Measurements from ENCODE around the gene ZNF606.
"Not testable (repeated sequence)": the region's sequence is repeated elsewhere in the genome, so short reads cannot be mapped to it uniquely, and the experiment has no call there.

Gene ZNF606

GRCh38 chr19:58010507-58010906, 7.9 kb upstream of the ZNF606 start:
- DNase-seq (ENCODE audit: low read depth in 2 of 2), result no peak

GRCh38 chr19:58009666-58010301, 7.2 kb upstream of the ZNF606 start:
- peak in 1 of 2 donors; percentile 32 for DNase-seq (ENCODE audit: low read depth in 2 of 2)

DNA sequence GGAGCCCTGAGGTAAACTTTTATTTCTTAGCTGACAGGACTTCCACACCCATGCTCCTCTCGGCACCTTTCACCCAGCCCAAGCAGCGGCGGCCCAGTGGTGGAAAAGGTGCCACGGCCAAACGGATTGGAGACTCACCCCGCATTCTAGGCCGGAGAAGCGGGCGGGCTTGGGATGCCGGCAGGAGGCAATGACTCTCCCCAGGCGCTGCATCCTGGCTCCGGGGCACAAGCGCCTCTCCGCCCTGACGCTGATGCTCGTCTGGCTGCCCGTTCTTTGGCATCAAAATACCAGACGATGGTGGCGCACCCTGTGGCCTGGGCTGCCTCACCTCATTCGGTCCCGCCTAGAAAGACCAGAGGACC, 6.7 kb upstream of the ZNF606 start:
- DNase-seq (ENCODE audit: low read depth in 2 of 2), result no peak

- DNase-seq (ENCODE audit: low read depth in 2 of 2), result not testable (repeated sequence)
Measured at GRCh38 chr19:58008877-58009276, 6.3 kb upstream of the ZNF606 start.

DNA sequence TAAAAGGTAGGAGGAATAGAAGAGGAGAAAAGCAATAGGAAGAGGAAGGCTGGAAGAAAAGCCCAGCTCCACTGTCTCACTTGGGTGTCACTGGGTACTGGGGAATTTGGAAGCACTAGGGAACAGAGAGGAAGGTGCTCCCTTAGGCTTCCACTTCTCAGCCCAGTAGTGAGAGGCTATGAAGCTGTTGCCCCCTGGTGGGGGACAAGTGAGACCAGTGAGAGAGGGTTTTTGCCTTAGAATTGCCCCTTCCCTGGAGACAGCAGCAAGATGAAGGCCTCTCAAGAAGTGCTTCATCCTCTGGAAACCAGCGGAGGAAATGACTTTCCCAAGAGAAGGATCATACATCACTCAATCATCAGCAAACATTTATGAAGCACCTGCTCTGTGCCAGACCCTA, 4.7 kb upstream of the ZNF606 start:
- DNase-seq (ENCODE audit: low read depth in 2 of 2), result no peak

DNA sequence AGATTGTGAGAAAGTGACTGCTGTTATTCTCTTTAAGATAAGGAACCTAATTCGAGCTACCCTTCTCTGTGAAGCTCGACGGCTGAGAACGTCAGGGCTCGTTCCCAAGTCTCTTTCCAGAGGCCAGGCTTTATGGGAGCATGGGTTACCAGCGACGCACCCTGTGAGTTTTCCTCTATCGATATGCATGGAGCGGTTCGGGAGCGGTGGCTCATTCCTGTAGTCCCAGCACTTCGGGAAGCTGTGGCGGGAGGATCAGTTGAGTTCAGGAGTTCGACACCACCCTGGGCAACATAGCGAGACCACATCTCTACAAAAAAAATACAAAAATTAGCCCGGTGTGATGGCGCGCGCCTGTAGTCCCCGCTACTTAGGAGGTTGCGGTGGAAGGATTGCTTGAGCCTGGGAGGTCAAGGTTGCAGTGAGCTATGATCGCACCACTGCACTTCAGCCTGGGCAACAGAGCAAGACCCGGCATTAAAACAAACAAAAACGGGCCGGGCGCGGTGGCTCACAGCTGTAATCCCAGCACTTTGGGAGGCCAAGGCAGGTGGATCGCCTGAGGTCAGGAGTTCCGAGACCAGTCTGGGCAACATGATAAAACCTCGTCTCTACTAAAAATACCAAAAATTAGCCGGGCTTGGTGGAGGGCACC, 681 bp upstream of the ZNF606 start:
- DNase-seq (ENCODE audit: low read depth in 2 of 2), result no peak

DNA sequence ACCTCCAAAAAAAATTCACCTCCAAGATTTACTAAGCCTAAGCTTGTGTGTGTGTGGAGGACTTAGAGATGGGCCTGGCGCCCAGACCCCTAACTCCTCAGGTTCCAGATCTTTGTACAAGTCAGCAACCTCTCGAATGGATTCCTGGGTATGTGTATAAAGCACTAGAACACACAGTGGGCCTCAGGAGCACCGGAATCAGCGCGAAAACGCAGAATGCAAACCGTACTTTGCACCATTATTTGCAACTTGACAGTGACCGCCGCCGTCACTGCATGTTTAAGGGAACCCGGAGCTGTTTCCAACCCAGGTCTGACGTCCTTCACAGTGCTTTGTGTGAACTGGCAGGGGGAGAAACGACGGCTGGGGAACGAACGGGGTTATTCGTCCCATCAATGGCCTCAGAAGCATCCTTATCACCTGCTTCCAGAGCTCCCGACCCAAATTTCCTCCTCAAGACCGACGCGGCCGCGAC, 688 bp downstream of the ZNF606 start:
- DNase-seq (ENCODE audit: low read depth in 2 of 2), result no peak

DNA sequence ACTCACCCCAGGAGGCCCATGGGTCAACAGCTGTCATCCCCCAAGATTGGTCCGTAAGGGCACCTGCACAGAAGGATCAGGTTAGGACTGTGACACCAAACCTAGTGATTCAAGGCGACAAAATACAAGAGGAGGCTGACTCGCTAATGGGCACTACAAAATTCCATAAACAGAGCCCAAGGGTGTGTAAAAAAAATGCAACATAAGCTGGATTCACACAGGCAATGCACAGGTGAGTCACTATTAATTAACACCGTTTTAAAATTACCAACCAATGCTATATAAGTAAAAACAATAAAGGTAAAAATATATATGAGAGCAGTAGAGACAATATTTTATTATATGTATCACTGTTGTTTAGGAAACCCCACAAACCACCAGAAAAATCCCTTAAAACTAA, 1.9 kb downstream of the ZNF606 start:
- no peak for DNase-seq (ENCODE audit: low read depth in 2 of 2)

GRCh38 chr19:57992841-57993240, 9.8 kb downstream of the ZNF606 start:
- no peak for DNase-seq (ENCODE audit: low read depth in 2 of 2)

DNA sequence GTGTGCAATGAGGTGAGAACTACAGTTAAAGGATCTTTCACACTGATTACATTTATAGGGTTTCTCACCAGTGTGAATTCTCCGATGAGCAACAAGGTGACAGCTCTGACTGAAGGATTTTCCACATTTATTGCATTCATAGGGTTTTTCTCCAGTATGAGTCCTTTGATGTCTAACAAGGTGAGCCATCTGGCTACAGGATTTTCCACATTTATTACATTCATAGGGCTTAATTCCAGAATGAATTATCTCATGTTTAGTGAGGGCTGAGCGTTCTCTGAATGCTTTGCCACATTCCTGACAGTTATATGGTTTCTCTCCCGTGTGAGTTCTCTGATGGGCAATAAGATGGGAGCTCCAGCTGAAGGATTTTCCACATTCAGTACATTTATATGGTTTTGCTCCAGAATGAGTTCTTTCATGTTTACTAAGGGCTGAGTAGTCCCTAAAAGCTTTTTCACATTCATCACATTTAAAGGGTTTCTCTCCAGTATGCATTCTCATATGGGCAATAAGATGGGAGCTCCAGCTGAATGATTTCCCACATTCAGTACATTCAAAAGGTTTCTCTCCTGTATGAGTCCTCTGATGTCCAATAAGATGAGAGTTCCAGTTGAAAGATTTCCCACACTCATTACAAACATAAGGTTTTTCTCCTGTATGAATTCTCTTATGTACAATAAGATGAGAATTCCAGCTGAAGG, 23.9 kb downstream of the ZNF606 start:
- no peak for DNase-seq (ENCODE audit: low read depth in 2 of 2)

DNA sequence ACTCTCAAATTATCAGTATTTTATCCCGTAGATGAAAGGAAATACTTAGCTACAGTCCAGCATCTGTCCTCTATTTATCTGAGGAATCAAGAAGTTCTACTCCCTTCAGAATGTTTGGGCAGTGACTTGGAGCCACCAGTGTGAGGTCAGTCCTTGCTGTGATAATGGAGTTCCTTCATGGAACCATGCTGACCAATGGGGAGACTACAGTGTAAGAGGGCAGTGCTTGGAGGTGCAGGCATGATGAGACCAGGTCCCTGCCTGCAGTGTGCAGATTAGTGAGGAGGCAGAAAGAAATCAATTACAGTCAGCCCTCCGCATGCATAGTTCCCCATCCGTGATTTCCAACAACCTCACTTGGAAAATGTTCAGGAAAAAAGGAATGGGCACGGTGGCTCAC, 28.2 kb downstream of the ZNF606 start, which contains the start of gene C19orf18:
Gene C19orf18, minus strand, starts transcription at position 101 of the 400 bp plus-strand sequence. CDS start 102 bp downstream, outside the sequence.
- no peak for DNase-seq (ENCODE audit: low read depth in 2 of 2)

DNA sequence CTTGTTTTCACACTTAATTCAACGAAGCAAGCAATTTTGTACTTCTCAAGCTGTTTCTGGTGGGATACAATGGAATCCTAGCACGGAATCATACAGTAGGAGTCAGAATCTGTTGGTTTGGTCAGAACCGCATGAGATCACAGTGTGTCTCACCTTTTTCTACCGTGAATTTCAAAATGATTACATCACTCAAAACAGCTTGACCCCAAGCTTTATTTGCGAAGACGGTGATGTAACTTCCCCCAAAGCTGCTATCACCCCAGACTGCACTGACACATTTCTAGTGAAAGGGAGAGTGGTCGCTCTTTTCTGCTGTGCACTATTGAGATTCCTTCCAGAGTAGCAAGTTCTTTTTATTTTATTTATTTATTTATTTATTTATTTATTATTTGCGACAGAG, 37.9 kb downstream of the ZNF606 start:
- DNase-seq (ENCODE audit: low read depth in 2 of 2), result no peak

DNA sequence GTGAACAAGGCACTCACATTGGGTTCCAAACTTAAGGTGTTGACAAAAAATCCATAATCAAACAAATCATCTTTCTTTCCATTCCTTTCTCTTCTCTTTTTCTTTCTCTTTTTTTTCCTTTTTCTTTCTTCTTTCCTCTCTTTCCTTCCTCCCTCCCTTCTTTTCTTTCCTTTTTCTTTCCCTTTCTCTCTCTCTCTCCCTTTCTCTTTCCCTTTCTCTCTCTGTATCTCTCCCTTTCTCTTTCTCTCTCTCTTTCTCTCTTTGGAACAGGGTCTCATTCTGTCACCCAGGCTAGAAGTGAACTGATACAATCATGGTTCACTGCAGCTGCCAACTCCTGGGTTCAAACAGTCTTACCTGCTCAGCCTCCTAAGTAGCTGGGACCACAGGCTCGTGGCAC, 40.8 kb downstream of the ZNF606 start:
- DNase-seq (ENCODE audit: low read depth in 2 of 2), result no peak

GRCh38 chr19:57954996-57955395, 47.6 kb downstream of the ZNF606 start:
- DNase-seq (ENCODE audit: low read depth in 2 of 2), result no peak

- no peak for DNase-seq (ENCODE audit: low read depth in 2 of 2)
Measured at GRCh38 chr19:57949702-57950101, 52.9 kb downstream of the ZNF606 start.

DNA sequence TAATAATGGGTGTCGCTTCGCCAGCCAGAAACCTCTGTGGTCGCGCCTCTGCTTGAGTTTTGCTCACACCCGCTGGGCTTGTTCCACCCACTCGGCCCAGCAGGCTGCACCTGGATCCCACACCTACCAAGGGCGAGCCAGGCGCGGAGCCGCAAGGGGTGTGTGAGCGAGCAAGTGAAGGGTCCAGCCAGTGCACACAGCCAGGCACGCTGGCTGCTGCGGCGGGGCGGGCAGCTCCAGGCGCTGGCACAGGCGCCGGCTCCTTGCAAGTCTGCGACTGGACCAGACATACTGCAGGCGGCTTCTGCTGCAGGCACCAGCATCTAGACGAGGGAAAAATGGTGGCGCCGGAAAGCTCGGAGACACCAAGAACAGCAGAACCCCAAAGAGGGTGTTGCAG, 53.3 kb downstream of the ZNF606 start:
- no peak for DNase-seq (ENCODE audit: low read depth in 2 of 2)

GRCh38 chr19:57947419-57948134, 55.0 kb downstream of the ZNF606 start, which contains the start of gene ZNF256:
Gene ZNF256 (minus strand): TSS chr19:57947706. CDS start chr19:57947474, 232 bp downstream.
- DNase-seq (ENCODE audit: low read depth in 2 of 2), result peak; percentile 77 to 86

DNA sequence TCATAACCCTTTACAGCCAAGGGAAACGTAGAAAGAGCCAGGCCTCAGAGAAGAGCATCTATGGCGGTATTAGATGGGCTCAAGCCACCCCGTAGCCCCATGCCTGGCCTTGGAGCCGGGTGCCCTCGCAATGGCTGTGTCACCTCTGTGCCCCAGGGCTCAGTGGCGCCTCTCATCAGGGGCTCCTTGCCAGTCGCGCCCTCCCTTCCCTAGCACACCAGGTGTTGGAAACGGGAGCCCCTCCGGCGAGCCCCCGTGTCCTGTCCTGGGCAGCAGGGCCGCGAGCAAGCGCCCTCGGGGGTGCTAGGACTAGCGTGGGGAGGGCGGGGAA, 55.6 kb downstream of the ZNF606 start:
- no peak for DNase-seq (ENCODE audit: low read depth in 2 of 2)

GRCh38 chr19:57946316-57946715, 56.3 kb downstream of the ZNF606 start:
- no peak for DNase-seq (ENCODE audit: low read depth in 2 of 2)

DNA sequence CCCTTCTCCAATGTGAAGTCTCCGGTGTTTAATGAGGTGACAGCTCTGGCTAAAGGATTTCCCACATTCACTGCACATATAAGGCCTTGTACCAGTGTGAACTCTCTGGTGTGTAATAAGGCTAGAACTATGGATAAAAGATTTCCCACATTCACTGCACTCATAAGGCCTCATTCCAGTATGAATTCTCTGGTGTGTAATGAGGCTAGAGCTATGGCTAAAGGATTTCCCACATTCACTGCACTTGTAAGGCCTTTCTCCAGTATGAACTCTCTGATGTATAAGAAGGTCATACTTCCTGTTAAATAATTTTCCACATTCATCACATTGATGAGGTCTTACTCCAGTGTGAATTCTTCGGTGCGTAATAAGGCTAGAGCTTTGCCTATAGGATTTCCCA, 61.0 kb downstream of the ZNF606 start:
- DNase-seq (ENCODE audit: low read depth in 2 of 2), result no peak

DNA sequence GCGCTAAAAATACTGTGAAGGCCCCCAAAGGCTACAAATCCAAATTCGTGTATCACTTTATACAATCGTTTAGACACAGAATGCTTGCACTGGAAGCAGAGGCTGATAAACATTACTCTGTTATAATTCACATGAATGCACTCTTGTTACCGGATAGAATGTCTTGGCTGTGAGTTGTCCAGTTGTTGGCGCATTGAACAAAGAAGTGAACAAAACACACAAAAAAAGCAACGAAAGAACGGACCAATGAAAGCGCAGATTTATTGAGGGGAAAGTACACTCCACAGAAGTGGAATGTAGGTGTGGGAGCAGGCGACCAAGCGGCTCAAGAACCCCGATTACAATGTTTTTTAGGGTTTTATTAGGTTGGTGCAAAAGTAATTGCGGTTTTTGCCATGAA, 66.9 kb downstream of the ZNF606 start:
- no peak for DNase-seq (ENCODE audit: low read depth in 2 of 2)
